Endothelial cell of umbilical vein (primary cell): ENCODE results near the gene KRABD2.

Experiments used
- BruUV-seq: library from RNA; stranded (reverse); fragments of 400-500 nt; replicated peaks from 2 replicates; lab custom pipeline; 2021; lab: Mats Ljungman, UMichigan
- CTCF ChIA-PET: fragments of 300-600, 350-600 bp; sonication (Branson Sonifier 250); formaldehyde crosslinking; loops from one replicate; lab custom pipeline; 2021; ENCODE audit warnings: antibody characterized with exemption, inconsistent platforms; lab: Charles Lee
- POLR2A ChIA-PET: fragments of 300-600, 350-600 bp; sonication (Branson Sonifier 250); formaldehyde crosslinking; loops from one replicate; lab custom pipeline; 2021; ENCODE audit warnings: antibody characterized with exemption, inconsistent platforms; lab: Charles Lee
- DNase-seq: peaks from one replicate; pipeline ENCODE4 v3.0.0-alpha.2; 2011; ENCODE audit warnings: low read depth, low spot score
- FAIRE-seq: peaks from 2 replicates; lab custom pipeline; 2011; peaks lifted over from hg19 to GRCh38; lab: Jason Lieb, UNC
- H2AFZ ChIP-seq: 2 replicates; pipeline ENCODE4 v1.6.0; 2012; ENCODE audit warnings: low read depth, low read length, control low read depth, inconsistent platforms
- H3K27ac ChIP-seq: 2 replicates; pipeline ENCODE4 v1.5.1; 2011; ENCODE audit warnings: low read depth, mild to moderate bottlenecking, control low read depth, low read length, moderate library complexity; ENCODE audit not compliant: insufficient read depth
- H3K27me3 ChIP-seq, 2 experiments: 2 replicates each; pipeline versions ENCODE4 v1.6.0 to v1.6.1; 2011; ENCODE audit warnings: low read length in 2 of 2, mixed read lengths in 1 of 2; ENCODE audit not compliant: control insufficient read depth in 2 of 2, insufficient read depth in 2 of 2
- H3K36me3 ChIP-seq, 2 experiments: 2 replicates in 1 of 2; 3 replicates in 1 of 2; pipeline ENCODE4 v1.5.1; 2011; ENCODE audit warnings: low read length in 2 of 2, mild to moderate bottlenecking in 1 of 2, moderate library complexity in 1 of 2; ENCODE audit not compliant: control insufficient read depth in 2 of 2, insufficient read depth in 2 of 2; ENCODE audit errors: extremely low read depth in 1 of 2
- H3K4me1 ChIP-seq: 3 replicates; pipeline ENCODE4 v1.5.1; 2011; ENCODE audit warnings: mild to moderate bottlenecking, low read length; ENCODE audit not compliant: control insufficient read depth, insufficient read depth; ENCODE audit errors: extremely low read depth
- H3K4me2 ChIP-seq: 2 replicates; pipeline ENCODE4 v1.6.1; 2011; ENCODE audit warnings: low read length, control low read depth, mixed read lengths; ENCODE audit not compliant: insufficient read depth
- H3K4me3 ChIP-seq, 3 experiments: fragments of 200-600 bp in 1 of 3; sonication (generic), shearing (Covaris generic) in 1 of 3; replicated peaks in 1 of 3; 2 replicates each; pipeline ENCODE4 v1.5.1; 2011 to 2016; ENCODE audit warnings: control low read depth in 3 of 3, low read length in 3 of 3, mild to moderate bottlenecking in 2 of 3, inconsistent platforms in 1 of 3, low read depth in 1 of 3, moderate library complexity in 1 of 3; ENCODE audit not compliant: insufficient read depth in 1 of 3
- H3K79me2 ChIP-seq: 2 replicates; pipeline ENCODE4 v1.6.0; 2012; ENCODE audit warnings: low read length, inconsistent platforms; ENCODE audit not compliant: control insufficient read depth, insufficient read depth
- H3K9ac ChIP-seq: replicated peaks from 2 replicates; pipeline ENCODE3; 2011; ENCODE audit warnings: low read length, control low read depth; ENCODE audit not compliant: insufficient read depth; ENCODE audit errors: extremely low read depth
- H3K9me1 ChIP-seq: replicated peaks from 3 replicates; pipeline ENCODE4 v1.6.0; 2011; ENCODE audit warnings: mild to moderate bottlenecking, low read length; ENCODE audit not compliant: control insufficient read depth, insufficient read depth; ENCODE audit errors: extremely low read depth
- H3K9me3 ChIP-seq: replicated peaks from 2 replicates; pipeline ENCODE4 v1.5.1; 2012; ENCODE audit warnings: low read length, inconsistent platforms; ENCODE audit not compliant: control insufficient read depth, insufficient read depth
- H4K20me1 ChIP-seq: replicated peaks from 2 replicates; pipeline ENCODE3; 2011; ENCODE audit warnings: mild to moderate bottlenecking, low read length; ENCODE audit not compliant: control insufficient read depth, insufficient read depth; ENCODE audit errors: extremely low read depth
- CTCF ChIP-seq, 2 donors: IDR thresholded peaks; 1 replicate in 1 of 2; 2 replicates in 1 of 2; pipeline ENCODE4 v1.5.1; 2011; ENCODE audit warnings: low read length in 2 of 2, mild to moderate bottlenecking in 2 of 2, moderate library complexity in 2 of 2, control low read depth in 1 of 2, inconsistent platforms in 1 of 2, low read depth in 1 of 2; ENCODE audit not compliant: insufficient read depth in 1 of 2; ENCODE audit errors: extremely low read depth in 1 of 2
- EZH2 ChIP-seq: IDR thresholded peaks from 2 replicates; pipeline ENCODE4 v1.6.1; 2012; ENCODE audit warnings: borderline replicate concordance, low read depth, mild to moderate bottlenecking, moderate library complexity, low read length, inconsistent platforms; ENCODE audit not compliant: severe bottlenecking
- MYC ChIP-seq: IDR thresholded peaks from one replicate; pipeline ENCODE4 v1.6.1; 2011; ENCODE audit warnings: mild to moderate bottlenecking, low read depth, low read length
- POLR2A ChIP-seq: IDR thresholded peaks from 2 replicates; pipeline ENCODE4 v1.6.1; 2012; ENCODE audit warnings: low read depth, mild to moderate bottlenecking, control low read depth, low read length
- dilution Hi-C: fragments of 300-500 bp; cut with MboI; formaldehyde crosslinking; loops from one replicate; pipeline ENCODE4 v1.15.0; 2019; ENCODE audit warnings: low sequenced_read_pairs; ENCODE audit not compliant: extremely low pct_ligation_motif_present
- intact Hi-C: fragments of 100-400 bp; cut with micrococcal nuclease; formaldehyde crosslinking; loops from one replicate; pipeline ENCODE4 v1.10.0; 2022

Gene KRABD2

GRCh38 chr17:8386841-8387240 is 10.3 kb upstream of the KRABD2 start:
- FAIRE-seq, result no peak

More at GRCh38 chr17:8386841-8387240, 10.3 kb upstream of the KRABD2 start:
- dilution Hi-C loops, result no loop called here
- POLR2A ChIA-PET, result no interaction called here
- H2AFZ ChIP-seq, result no peak overlapping the region
- no peak for DNase-seq
- no peak overlapping the region for H3K4me2 ChIP-seq
- BruUV-seq, result no TSS peak
- peaks cover 15% of the 10 kb centered on the region for H3K4me1 ChIP-seq
- peaks cover 11% of the 10 kb centered on the region for H3K79me2 ChIP-seq
- H3K4me3 ChIP-seq, result no peak overlapping the region
- H3K9me3 ChIP-seq, result no peaks in the 10 kb centered on the region
- no peaks in the 10 kb centered on the region for H4K20me1 ChIP-seq
- no peaks in the 10 kb centered on the region for H3K9me1 ChIP-seq
- TF ChIP-seq POLR2A (no peak), EZH2 (no peak), CTCF (IDR thresholded peaks at IDR 0.05; ENCODE audit: extremely low read depth in 1 of 2, insufficient read depth in 1 of 2, low read depth in 1 of 2, low read length in 2 of 2) (no peak), MYC (no peak)
- peaks cover 0 to 2% of the 10 kb centered on the region in 2 experiments for H3K27me3 ChIP-seq
- intact Hi-C loops, result no loop called here
- H3K9ac ChIP-seq, result no peak overlapping the region
- CTCF ChIA-PET, result interaction anchor here (1.5 to 3.8 kb wide), 2 partner anchors 359 to 399 kb away, joined by 4 to 19 read pairs; no protein-coding TSS in a partner anchor
- no peaks in the 10 kb centered on the region for H3K36me3 ChIP-seq
- H3K27ac ChIP-seq, result no peak overlapping the region
